Measurements from ENCODE around the gene DUSP9. TPM values are rescaled to one million over a fixed set of nuclear protein-coding genes. Genes with fewer than 3 reads are reported as not detected.

Gene DUSP9, protein sequence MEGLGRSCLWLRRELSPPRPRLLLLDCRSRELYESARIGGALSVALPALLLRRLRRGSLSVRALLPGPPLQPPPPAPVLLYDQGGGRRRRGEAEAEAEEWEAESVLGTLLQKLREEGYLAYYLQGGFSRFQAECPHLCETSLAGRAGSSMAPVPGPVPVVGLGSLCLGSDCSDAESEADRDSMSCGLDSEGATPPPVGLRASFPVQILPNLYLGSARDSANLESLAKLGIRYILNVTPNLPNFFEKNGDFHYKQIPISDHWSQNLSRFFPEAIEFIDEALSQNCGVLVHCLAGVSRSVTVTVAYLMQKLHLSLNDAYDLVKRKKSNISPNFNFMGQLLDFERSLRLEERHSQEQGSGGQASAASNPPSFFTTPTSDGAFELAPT
- 10.7 and 13.0 TPM in 2 replicates for total RNA-seq (2014; rRNA removed)
- Bru-seq, nascent RNA: percentile 23 among the genes with signal in this experiment
- percentile 32 among the genes with signal in this experiment for BruChase-seq, experiment 1, labeled RNA remaining after a 6-hour chase
- BruChase-seq, experiment 2, labeled RNA remaining after a 2-hour chase: percentile 25 among the genes with signal in this experiment
- long read RNA-seq, partial matches to known transcripts: 5 of 9 reads
- long read RNA-seq, other reads (novel, unspliced or antisense): 0 of 9 reads

GRCh38 chrX:153646620-153647373 lies at the start of gene DUSP9:
TSS of gene DUSP9 (plus strand) at chrX:153647203. CDS start at chrX:153647954, 751 bp downstream.
- Histone ChIP-seq H3F3A (ENCODE audit: low read length, unreplicated experiment) (no peaks in the 10 kb centered on the region), H3K4me3 (ENCODE audit: low read length) (peak within 1 kb of the TSS; percentile 50; the same call in 1 of the 2 replicates), H3K36me3 (ENCODE audit: low read depth, low read length) (no peaks in the 10 kb centered on the region), H2AFZ (ENCODE audit: low read length) (peak within 1 kb of the TSS; percentile 61), H4K20me1 (ENCODE audit: low read length) (no peaks in the 10 kb centered on the region), H3K9ac (ENCODE audit: low read length) (no peak within 1 kb of the TSS; the same call in 1 of the 2 replicates), H3K4me2 (ENCODE audit: low read length) (peak within 1 kb of the TSS; percentile 72), H3K27ac (ENCODE audit: low read length) (no peak within 1 kb of the TSS), H3K79me2 (ENCODE audit: low read length) (no peaks in the 10 kb centered on the region), H3K9me2 (replicated peaks; ENCODE audit: low read length) (no peaks in the 10 kb centered on the region), H3K9me3 (ENCODE audit: low read length) (no peaks in the 10 kb centered on the region), H3K27me3 (ENCODE audit: low read length) (peaks cover 23% of the 10 kb centered on the region), H3K4me1 (ENCODE audit: insufficient read depth, low read length) (no peaks in the 10 kb centered on the region; the same call in 1 of the 2 replicates)
- ChIA-PET CTCF (interaction anchor here (0.6 to 0.7 kb wide), 2 partner anchors 92 to 374 kb away, joined by 4 read pairs; no protein-coding TSS in a partner anchor), POLR2A (ENCODE audit: unreplicated experiment) (interaction anchor here (0.6 kb wide), 1 partner anchor 41 kb away, joined by 9 read pairs; the partner anchor contains the start of gene SLC6A8)
- peak; percentile 64 for ATAC-seq
- intact Hi-C loops (cut with micrococcal nuclease): no loop called here
- peak; percentile 61 for DNase-seq
- no TSS peak for BruUV-seq (replicated peaks)
- TF ChIP-seq CTCF (conservative IDR thresholded peaks at IDR 0.05; ENCODE audit: low read depth, low read length): no peak
- TF ChIP-seq EZH2phosphoT487 (IDR thresholded peaks at IDR 0.05; ENCODE audit: borderline replicate concordance, low read length): no peak
- TF ChIP-seq EZH2 (IDR thresholded peaks at IDR 0.05; ENCODE audit: low read length, unreplicated experiment): no peak

- intact Hi-C loops (cut with micrococcal nuclease): no loop called here
- peak within 1 kb of the TSS; percentile 96 for H3K4me2 ChIP-seq (ENCODE audit: low read length)
- POLR2A ChIA-PET (ENCODE audit: unreplicated experiment): no interaction called here
- no peak within 1 kb of the TSS for H3K27ac ChIP-seq (ENCODE audit: low read length)
- peak within 1 kb of the TSS; percentile 95 for H2AFZ ChIP-seq (ENCODE audit: low read length)
- no peaks in the 10 kb centered on the region for H3K9me3 ChIP-seq (ENCODE audit: low read length)
- CTCF ChIA-PET: interaction anchor here (1.3 kb wide), 1 partner anchor 69 kb away, joined by 5 read pairs; no protein-coding TSS in a partner anchor
- DNase-seq: peak; percentile 15
- ATAC-seq: peak; percentile 66
- no TSS peak for BruUV-seq (replicated peaks)
- H3K4me1 ChIP-seq (ENCODE audit: insufficient read depth, low read length): peaks cover 6% of the 10 kb centered on the region; the same call in 1 of the 2 replicates
- no peak for TF ChIP-seq EZH2 (IDR thresholded peaks at IDR 0.05; ENCODE audit: low read length, unreplicated experiment)
- no peak for TF ChIP-seq EZH2phosphoT487 (IDR thresholded peaks at IDR 0.05; ENCODE audit: borderline replicate concordance, low read length)
- TF ChIP-seq CTCF (conservative IDR thresholded peaks at IDR 0.05; ENCODE audit: low read depth, low read length): no peak
- peaks cover 23% of the 10 kb centered on the region for H4K20me1 ChIP-seq (ENCODE audit: low read length)
- H3K9me2 ChIP-seq (replicated peaks; ENCODE audit: low read length): no peaks in the 10 kb centered on the region
- no peaks in the 10 kb centered on the region for H3K27me3 ChIP-seq (ENCODE audit: low read length)
- H3K4me3 ChIP-seq (ENCODE audit: low read length): peak within 1 kb of the TSS; percentile 89
- no peaks in the 10 kb centered on the region; the same call in 1 of the 2 replicates for H3K36me3 ChIP-seq (ENCODE audit: low read depth, low read length)
- H3K9ac ChIP-seq (ENCODE audit: low read length): peak within 1 kb of the TSS; percentile 84
- no peaks in the 10 kb centered on the region for H3F3A ChIP-seq (ENCODE audit: low read length, unreplicated experiment)
- peaks cover 33% of the 10 kb centered on the region for H3K79me2 ChIP-seq (ENCODE audit: low read length)
Measured at GRCh38 chrX:153598541-153599191, 48.3 kb upstream of the DUSP9 start, which contains the start of gene CCNQ. TSS of gene CCNQ (minus strand) at chrX:153599139. CDS start at chrX:153599073, 66 bp downstream.
